Prostate gland (tissue), 2 donors: ENCODE results near the gene MTPN.

Experiments
- POLR2A ChIP-seq: fragments of 450-650 bp; IDR thresholded peaks from one replicate; pipeline ENCODE4 v1.6.1; 2016; ENCODE audit warnings: antibody characterized with exemption, mild to moderate bottlenecking
- TF ChIP-seq, protein P1 (sequence below), 4 experiments: fragments of 200-600 bp in 2 of 4; fragments of 450-650 bp in 2 of 4; sonication (generic) in 2 of 4; IDR thresholded peaks; 1 replicate in 3 of 4; 2 replicates in 1 of 4; pipeline ENCODE4 v1.5.1; 2016 to 2019; ENCODE audit warnings: antibody characterized with exemption in 4 of 4, mild to moderate bottlenecking in 2 of 4, moderate library complexity in 2 of 4

DNA sequence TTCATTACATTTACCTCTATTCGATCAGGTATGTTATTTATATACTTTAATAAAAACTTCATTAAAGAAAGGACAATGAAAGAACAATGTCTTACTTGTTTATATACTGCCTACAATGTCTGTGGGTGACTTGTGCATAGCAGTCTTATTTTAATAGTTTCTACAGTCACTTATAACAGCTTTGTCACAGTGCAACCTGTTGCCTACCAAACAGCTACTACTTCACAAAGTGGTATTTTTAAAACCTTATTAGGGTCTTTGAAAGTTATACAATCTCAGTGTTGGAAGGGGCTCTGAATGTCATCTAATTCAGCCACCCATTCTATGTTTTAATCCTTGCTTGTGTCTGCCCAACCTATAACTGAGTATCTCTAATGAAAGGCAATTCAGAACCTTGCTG is 19.0 kb downstream of the MTPN start:
- TF ChIP-seq POLR2A, result no peak
- TF ChIP-seq, protein P1, sequence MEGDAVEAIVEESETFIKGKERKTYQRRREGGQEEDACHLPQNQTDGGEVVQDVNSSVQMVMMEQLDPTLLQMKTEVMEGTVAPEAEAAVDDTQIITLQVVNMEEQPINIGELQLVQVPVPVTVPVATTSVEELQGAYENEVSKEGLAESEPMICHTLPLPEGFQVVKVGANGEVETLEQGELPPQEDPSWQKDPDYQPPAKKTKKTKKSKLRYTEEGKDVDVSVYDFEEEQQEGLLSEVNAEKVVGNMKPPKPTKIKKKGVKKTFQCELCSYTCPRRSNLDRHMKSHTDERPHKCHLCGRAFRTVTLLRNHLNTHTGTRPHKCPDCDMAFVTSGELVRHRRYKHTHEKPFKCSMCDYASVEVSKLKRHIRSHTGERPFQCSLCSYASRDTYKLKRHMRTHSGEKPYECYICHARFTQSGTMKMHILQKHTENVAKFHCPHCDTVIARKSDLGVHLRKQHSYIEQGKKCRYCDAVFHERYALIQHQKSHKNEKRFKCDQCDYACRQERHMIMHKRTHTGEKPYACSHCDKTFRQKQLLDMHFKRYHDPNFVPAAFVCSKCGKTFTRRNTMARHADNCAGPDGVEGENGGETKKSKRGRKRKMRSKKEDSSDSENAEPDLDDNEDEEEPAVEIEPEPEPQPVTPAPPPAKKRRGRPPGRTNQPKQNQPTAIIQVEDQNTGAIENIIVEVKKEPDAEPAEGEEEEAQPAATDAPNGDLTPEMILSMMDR (IDR thresholded peaks at IDR 0.05), result no peak
